ENCODE results near the gene MAPKAP1. TPM values are rescaled to one million over a fixed set of nuclear protein-coding genes. Genes with fewer than 3 reads are reported as not detected.

Gene MAPKAP1
- polyA plus RNA-seq, 3 donors, result 39.9 to 57.5 (median 44.1) TPM

- Histone ChIP-seq H3K9me3 (replicated peaks in 1 of 2; ENCODE audit: control insufficient read depth in 1 of 2, insufficient read depth in 1 of 2, low read length in 2 of 2) (no peaks in the 10 kb centered on the region), H3K79me2 (ENCODE audit: insufficient read depth, low read length) (no peaks in the 10 kb centered on the region), H3K4me3 (replicated peaks in 1 of 3; ENCODE audit: low read depth in 2 of 3, low read length in 3 of 3) (no peak overlapping the region), H2AFZ (ENCODE audit: insufficient read depth, low read depth, low read length, poor library complexity, severe bottlenecking) (no peak overlapping the region), H3K27ac (ENCODE audit: low read depth in 1 of 2, low read length in 2 of 2) (no peak overlapping the region), H3K27me3 (ENCODE audit: control insufficient read depth in 2 of 2, insufficient read depth in 2 of 2, low read length in 2 of 2) (no peaks in the 10 kb centered on the region), H4K20me1 (ENCODE audit: insufficient read depth, low read length) (no peaks in the 10 kb centered on the region), H3K36me3 (replicated peaks in 1 of 2; ENCODE audit: control insufficient read depth in 1 of 2, insufficient read depth in 2 of 2, low read length in 2 of 2) (no peaks in the 10 kb centered on the region), H3K4me2 (replicated peaks; ENCODE audit: extremely low read depth, low read length, poor library complexity, severe bottlenecking) (no peak overlapping the region), H3K9ac (ENCODE audit: insufficient read depth, low read length, poor library complexity, severe bottlenecking) (no peak overlapping the region), H3K4me1 (ENCODE audit: control insufficient read depth in 1 of 2, insufficient read depth in 2 of 2, low read length in 2 of 2) (no peaks in the 10 kb centered on the region)
- intact Hi-C loops (cut with micrococcal nuclease), result no loop called here
- Mint-ChIP-seq H3K27me3 (ENCODE audit: low read depth in 3 of 3) (peaks cover 0 to 3% (median 2%) of the 10 kb centered on the region in 3 donors), H3K27ac (no peak overlapping the region), H3K9me3 (no peaks in the 10 kb centered on the region), H3K4me1 (no peaks in the 10 kb centered on the region), H3K36me3 (no peaks in the 10 kb centered on the region), H3K4me3 (no peak overlapping the region)
- 86% methylated on average over 8 of the region's 10 CpGs for WGBS (ENCODE audit: insufficient coverage)
- DNase-seq, result no peak
- TF ChIP-seq, protein P1, sequence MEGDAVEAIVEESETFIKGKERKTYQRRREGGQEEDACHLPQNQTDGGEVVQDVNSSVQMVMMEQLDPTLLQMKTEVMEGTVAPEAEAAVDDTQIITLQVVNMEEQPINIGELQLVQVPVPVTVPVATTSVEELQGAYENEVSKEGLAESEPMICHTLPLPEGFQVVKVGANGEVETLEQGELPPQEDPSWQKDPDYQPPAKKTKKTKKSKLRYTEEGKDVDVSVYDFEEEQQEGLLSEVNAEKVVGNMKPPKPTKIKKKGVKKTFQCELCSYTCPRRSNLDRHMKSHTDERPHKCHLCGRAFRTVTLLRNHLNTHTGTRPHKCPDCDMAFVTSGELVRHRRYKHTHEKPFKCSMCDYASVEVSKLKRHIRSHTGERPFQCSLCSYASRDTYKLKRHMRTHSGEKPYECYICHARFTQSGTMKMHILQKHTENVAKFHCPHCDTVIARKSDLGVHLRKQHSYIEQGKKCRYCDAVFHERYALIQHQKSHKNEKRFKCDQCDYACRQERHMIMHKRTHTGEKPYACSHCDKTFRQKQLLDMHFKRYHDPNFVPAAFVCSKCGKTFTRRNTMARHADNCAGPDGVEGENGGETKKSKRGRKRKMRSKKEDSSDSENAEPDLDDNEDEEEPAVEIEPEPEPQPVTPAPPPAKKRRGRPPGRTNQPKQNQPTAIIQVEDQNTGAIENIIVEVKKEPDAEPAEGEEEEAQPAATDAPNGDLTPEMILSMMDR (IDR thresholded peaks at IDR 0.05), result peak; percentile 30
Measured at GRCh38 chr9:125428060-125428901, 278.7 kb downstream of the MAPKAP1 start.

- intact Hi-C loops (cut with micrococcal nuclease), result no loop called here
- Histone ChIP-seq H4K20me1 (ENCODE audit: insufficient read depth, low read length) (no peaks in the 10 kb centered on the region), H3K36me3 (replicated peaks in 1 of 2; ENCODE audit: control insufficient read depth in 1 of 2, insufficient read depth in 2 of 2, low read length in 2 of 2) (no peaks in the 10 kb centered on the region), H3K9ac (ENCODE audit: insufficient read depth, low read length, poor library complexity, severe bottlenecking) (no peak overlapping the region), H3K4me2 (replicated peaks; ENCODE audit: extremely low read depth, low read length, poor library complexity, severe bottlenecking) (no peak overlapping the region), H3K9me3 (replicated peaks in 1 of 2; ENCODE audit: control insufficient read depth in 1 of 2, insufficient read depth in 1 of 2, low read length in 2 of 2) (no peaks in the 10 kb centered on the region), H3K27me3 (ENCODE audit: control insufficient read depth in 2 of 2, insufficient read depth in 2 of 2, low read length in 2 of 2) (no peaks in the 10 kb centered on the region), H3K27ac (ENCODE audit: low read depth in 1 of 2, low read length in 2 of 2) (no peak overlapping the region), H2AFZ (ENCODE audit: insufficient read depth, low read depth, low read length, poor library complexity, severe bottlenecking) (no peak overlapping the region), H3K4me1 (ENCODE audit: control insufficient read depth in 1 of 2, insufficient read depth in 2 of 2, low read length in 2 of 2) (no peaks in the 10 kb centered on the region), H3K79me2 (ENCODE audit: insufficient read depth, low read length) (no peaks in the 10 kb centered on the region), H3K4me3 (replicated peaks in 1 of 3; ENCODE audit: low read depth in 2 of 3, low read length in 3 of 3) (no peak overlapping the region)
- TF ChIP-seq, protein P1 (IDR thresholded peaks at IDR 0.05), result no peak
- DNase-seq, result no peak
- no peaks in the 10 kb centered on the region for H3K36me3 Mint-ChIP-seq
- WGBS (ENCODE audit: insufficient coverage), result 92% methylated on average over 17 of the region's 18 CpGs
- no peak overlapping the region for H3K27ac Mint-ChIP-seq
- H3K4me1 Mint-ChIP-seq, result no peaks in the 10 kb centered on the region
- H3K4me3 Mint-ChIP-seq, result no peak overlapping the region
- H3K27me3 Mint-ChIP-seq (ENCODE audit: low read depth in 3 of 3), result peaks cover 0 to 3% (median 2%) of the 10 kb centered on the region in 3 donors
- no peaks in the 10 kb centered on the region for H3K9me3 Mint-ChIP-seq
Measured at GRCh38 chr9:125427556-125427955, 279.5 kb downstream of the MAPKAP1 start.
